Brain pericyte (primary cell): ENCODE measurements around the gene HES2.
"Not testable (repeated sequence)": the region's sequence is repeated elsewhere in the genome, so short reads cannot be mapped to it uniquely, and the experiment has no call there.

ENCODE experiments used
- DNase-seq: peaks from one replicate; pipeline ENCODE4 v3.0.0-alpha.2; 2012; ENCODE audit warnings: low read depth, low spot score

Gene HES2

DNA sequence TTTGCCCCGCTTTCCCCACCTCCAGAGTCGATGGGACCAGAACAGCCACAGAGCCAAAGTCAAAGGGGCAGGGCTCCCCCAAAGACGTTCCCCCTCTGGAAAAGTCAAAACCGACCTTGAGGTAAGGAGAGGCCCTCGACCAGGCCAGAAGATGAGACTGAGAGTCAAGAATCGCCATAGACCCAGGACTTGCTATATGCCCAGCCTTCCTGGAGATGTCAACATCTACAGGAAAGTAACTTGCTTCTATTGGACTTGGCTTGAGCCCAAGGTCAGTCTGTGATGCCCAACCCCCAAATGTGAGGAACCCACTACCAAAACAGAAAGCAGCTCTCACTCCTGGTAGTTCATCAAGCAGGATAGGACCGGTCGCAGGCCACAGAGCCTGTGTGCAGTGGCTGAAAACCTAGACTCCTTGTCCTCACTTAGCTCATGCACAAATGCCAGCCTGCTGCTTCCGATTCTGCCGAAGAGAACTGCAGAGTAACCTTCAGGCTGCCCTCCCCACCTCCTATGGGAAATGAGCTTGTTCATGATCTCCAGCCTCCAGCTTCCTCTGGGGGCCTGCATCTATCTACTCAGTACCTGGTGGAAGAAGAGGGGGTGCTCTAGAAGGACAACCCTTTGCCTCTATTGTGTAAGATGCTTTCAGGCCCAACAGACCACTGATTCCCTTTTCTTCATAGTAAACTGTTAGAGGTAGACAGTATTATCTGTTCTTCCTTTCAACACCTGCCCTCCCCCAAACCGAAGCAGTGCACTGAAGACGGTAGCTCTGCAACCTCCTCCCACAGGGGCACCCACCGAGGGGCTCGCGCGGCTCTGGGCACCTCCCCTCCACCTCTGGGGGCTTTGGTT lies 27.5 kb downstream of the HES2 start:
- no peak for DNase-seq

DNA sequence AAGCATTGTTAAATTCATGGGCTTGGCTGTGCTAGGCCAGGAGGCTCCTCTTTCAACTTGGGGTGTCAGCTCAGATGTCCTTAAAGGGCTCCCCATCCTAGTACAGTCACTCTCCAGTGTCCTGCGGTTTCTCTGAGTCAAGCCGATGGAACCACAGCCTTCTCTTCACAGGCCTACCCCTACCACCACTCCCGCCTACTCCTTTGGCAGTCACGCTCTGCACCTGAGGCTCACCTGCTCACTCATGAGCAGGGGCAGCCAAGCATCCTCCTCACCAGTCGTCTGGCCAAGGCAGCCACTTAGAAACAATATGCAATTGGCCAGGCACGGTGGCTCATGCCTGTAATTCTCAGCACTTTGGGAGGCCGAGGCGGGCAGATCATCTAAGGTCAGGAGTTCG lies 29.7 kb downstream of the HES2 start:
- DNase-seq: no peak

DNA sequence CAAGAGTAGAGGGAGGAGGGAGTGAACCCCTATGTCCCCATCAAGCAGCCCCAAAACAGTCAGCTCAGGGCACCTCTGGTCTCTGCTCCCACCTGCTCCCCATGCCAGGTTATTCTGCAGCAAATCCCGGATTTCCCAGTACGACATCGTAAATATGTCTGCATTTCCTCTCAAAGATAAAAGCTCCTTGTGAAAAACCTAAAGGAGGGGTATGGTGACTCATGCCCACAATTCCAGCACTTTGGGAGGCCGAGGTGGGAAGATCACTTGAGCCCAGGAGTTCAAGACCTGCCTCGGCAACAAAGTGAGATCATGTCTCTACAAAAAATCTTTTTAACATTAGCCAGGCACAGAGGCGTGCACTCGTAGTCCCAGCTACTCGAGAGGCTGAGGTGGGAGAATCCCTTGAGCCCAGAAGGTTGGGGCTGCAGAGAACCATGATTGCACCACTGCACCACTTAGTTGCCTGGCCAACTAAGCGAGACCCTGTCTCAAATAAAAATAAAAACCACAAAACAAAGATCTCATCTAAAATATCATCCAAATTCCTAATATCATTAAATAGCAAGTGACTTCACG lies 33.3 kb downstream of the HES2 start:
- DNase-seq: no peak

DNA sequence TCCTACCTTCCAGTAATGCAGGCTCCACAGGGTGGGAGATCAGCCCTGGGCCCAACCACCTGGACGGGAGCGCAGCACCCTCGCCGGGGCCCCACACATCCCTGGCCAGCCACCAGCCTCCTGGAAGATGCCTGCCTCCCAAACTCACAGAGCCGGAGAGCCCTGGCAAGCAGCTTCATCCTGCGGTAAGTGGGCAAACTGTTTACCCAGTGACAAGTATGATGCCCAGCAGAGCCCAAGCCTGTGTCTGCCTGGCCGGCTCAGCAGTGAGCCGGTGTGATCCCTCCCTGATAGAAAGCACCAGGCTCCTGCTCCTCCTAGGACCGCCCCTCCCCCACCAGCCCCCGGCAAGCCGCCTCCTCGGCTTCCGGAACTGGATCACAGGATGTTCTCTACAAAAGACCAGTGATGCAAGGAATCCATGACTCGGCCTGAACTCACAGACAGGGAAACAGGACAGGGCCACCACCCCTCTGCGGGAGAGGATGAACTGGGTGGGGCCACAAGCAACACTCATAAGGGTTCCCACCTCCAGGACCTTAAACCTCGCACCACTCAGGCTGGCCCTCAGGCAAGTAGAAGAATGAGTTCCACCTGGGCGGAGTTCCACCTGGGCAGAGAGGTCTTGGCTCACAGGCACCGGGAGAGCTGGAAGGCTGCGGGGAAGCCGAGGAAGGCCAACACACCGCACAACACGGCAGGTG lies 34.1 kb downstream of the HES2 start:
- no peak for DNase-seq

DNA sequence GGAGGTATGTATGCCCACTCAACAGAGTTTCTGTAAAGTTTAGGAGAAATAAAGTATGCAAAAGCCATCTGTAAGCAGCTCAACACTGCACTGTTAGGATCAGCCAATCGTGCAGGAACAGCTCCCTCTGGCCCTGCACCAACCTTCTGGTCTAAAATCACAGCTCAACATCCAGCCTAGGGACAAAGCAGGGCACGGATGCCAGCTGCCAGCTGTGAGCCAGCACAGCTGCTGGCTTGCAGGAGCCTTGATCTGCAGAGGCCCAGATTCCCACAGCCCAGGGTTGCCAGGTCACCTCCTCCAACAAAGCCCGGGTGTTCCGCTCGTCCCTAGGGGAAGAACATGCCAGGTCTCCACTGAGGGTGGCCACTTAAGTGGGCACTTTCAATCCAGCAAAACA lies 34.8 kb downstream of the HES2 start:
- DNase-seq: no peak

DNA sequence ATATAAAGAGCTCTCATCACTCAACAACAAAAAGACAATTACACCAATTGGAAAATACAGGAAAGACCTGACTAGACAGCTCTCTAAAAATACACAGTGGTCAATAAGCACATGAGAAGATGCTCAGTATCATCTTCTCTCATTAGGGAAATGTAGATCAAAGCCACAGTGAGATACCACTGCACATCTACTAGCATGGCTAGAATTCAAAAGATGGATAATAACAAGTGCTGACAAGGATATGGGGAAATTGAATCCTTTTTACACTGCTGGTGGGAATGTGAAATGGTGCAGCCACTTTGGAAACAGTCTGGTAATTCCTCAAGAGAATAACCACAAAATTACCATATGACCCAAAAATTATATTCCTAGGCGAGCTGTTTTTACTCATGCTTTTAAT lies 35.6 kb downstream of the HES2 start:
- no peak for DNase-seq

DNA sequence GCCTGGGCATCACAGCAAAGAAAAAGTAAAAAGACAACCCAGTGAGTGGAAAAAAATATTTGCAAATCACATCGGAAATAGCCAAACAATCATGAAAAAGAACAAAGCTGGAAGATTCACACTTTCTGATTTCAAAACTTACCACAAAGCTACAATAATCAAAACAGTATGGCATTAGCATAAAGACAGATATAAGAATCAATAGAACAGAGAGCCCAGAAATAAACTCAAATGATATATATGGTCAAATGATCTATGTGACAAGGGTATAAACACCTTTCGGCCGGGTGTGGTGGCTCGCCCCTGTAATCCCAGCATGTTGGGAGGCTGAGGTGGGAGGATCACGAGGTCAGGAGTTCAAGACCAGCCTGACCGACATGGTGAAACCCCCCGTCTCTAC lies 39.7 kb downstream of the HES2 start:
- no peak for DNase-seq

DNA sequence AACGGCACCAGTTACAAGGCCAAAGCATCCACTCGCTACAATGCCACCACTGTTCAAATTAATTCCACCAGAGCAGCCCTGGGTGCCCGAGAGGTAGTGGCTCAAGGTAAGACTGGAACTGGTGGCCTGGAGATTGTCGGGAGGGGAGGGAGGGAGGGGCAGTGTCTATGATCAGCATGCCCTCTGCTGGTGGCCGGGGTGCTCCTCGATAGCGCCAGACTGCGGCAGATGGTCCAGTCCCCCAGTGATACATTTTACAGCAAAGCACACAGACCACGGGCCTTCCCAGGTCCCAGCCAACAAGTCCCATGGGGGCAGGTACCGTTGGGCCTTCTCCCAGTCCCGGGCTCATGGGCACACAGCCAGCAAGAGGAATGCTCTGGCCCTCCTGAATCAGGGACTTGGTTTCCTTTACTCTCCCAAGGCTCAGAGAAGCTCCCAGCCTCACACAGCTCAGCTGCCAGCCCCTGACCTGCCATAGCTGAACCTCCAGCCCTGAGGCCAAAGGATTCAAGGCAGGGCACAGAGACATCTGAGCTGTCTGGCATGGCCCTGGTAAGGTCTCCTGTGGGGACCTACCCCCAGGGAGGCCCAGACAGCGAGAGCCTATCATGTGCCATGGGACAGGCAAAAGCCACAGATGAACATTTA lies 41.5 kb downstream of the HES2 start:
- no peak for DNase-seq

DNA sequence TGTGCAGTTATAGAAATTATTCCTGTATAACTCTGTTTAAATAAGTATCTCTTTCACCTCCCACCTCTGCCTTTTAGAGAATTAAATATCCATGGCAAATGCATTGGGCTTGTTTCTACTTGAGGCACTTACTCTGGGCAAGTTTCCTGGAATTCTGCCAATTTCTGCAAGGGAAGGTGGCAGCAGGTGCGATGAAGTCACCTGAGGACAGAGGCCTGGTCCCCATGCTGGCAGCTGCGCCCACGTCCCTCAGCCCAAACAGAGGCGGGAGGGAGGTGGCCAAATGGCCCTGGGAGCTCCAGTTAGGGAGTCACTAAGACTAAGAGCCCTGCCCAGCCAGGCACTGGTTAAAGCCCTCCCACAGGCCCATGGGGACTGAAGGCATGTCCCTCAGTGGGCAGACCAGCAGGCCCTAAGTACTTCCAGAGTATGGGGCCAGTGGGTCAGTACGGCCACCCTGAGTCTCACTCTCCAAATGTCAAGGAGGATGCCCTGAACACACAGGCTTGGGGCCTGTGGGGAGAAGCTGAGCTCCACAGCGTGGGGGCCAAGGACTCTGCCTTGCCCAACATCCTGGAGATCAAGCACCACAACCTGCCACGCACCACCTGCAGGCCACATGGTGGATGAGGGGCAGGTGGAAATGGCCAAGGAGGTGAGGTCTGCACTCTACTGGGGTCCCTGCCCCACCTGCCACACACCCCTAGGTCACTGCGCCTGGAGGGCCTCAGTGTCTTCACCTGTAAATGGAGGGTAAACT lies 45.6 kb downstream of the HES2 start:
- DNase-seq: no peak

DNA sequence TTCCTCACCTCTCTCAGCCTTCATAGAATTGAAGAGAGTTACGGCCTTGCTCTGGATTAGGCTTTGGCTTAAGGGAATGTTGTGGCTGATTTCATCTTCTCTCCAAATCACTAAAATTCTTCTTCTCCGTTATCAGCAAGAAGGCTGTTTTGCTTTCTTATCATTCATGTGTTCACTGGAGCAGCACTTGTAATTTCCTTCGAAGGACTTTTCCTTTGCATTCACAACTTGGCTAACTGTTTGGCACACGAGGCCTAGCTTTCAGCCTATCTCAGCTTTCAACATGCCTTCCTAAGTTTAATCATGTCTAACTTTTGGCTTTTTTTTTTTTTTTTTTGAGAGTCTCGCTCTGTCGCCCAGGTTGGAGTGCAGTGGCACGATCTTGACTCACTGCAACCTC lies 47.5 kb downstream of the HES2 start:
- DNase-seq: not testable (repeated sequence)

DNA sequence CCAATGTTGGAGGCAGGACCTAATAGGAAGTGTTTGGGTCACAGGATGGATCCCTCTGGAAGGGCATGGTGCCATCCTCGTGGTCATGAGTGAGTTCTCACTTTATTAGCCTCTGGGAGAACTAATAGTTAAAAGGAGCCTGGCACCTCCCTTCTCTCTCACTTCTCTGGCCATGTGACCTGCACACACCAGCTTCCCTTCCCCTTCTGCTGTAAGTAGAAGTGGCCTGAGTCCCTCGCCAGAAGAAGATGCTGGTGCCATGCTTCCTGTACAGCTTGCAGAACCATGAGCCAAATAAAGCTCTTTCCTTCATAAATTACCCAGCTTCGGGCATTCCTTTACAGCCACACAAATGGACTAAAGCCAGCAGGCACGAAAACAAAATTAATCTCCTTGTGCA lies 49.7 kb downstream of the HES2 start:
- DNase-seq: no peak

DNA sequence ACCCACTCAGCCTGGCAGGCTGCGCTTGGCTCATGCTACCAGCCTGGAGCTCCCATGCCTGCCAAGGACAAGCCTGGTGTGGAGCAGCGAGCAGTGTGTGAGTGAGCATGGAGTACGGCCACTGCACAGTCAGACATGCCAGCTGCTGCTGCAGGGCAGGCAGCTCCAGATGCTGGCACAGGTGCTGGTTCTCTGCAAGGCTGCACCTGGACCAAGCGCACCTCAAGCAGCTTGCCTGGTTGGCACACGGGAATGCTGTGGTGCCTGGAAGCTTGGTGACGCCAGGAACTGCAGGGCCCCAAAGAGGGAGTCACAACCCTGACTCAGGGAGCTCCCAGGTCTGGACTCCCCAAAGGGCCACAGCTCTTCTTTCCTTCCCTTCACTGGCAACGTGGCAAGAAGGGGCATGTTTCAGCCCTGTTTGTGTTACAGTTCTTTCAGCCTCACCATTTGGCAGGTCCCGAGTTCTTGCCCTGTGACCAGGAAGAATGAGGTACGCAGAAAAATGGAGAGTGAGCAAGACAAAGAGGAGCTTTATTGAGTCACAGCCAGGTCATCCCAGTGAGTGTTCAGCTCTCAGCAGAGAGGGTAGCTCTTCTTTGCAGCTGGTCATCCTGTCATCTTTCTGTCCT lies 52.2 kb downstream of the HES2 start:
- no peak for DNase-seq

DNA sequence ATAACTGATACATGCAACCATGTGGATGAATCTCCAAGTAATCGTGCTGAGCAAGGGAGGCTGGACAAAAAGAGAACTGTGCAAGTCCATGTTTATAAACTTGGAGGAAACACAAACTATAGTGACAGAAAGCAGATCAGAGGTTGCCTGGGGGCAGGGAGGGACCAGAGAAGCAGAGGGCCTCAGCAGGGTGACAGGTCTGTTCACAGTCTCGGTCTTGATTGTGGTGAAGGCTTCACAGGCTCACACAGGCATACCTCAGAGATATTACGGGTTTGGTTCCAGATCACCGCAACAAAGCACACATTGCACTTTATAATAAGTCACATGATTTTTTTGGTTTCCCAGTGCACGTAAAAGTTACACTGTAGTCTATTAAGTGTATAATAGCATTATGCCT lies 54.7 kb downstream of the HES2 start:
- DNase-seq: no peak

DNA sequence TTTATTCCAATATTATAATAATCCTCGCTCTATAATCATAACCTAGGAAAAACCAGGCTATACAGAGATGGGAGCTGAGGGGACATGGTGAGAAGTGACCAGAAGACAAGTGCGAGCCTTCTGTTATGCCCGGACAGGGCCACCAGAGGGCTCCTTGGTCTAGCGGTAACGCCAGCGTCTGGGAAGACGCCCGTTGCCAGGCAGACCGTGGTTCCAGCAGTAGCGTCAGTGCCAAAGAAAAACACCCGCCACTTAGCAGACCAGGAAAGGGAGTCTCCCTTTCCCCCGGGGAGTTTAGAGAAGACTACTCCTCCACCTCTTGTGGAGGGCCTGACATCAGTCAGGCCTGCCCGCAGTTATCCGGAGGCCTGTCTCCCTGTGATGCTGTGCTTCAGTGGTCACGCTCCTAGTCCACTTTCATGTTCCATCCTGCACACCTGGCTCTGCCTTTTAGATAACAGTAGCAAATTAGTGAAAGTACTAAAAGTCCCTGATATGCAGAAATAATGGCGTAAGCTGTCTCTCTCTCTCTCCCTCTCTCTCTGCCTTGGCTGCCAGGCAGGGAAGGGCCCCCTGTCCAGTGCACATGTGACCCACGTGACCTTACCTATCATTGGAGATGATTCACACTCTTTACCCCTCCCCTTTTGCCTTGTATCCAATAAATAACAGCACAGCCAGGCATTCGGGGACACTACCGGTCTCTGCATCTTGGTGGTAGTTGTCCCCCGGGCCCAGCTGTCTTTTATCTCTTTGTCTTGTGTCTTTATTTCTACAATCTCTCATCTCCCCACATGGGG lies 56.4 kb downstream of the HES2 start:
- DNase-seq: not testable (repeated sequence)
